Lower leg skin (tissue), 4 donors: ENCODE data around the gene HSPB1. TPM values are rescaled to one million over a fixed set of nuclear protein-coding genes. Genes with fewer than 3 reads are reported as not detected.
"Not testable (repeated sequence)": the region's sequence is repeated elsewhere in the genome, so short reads cannot be mapped to it uniquely, and the experiment has no call there.

Experiments used
- DNase-seq, 2 donors: peaks; one replicate each; pipeline ENCODE4 v3.0.0-alpha.2; 2019; ENCODE audit warnings: low spot score in 2 of 2
- H3K4me3 ChIP-seq: fragments of 200-600 bp; sonication (generic); 2 replicates; pipeline ENCODE4 v1.5.1; 2017; ENCODE audit warnings: mild to moderate bottlenecking, low read depth; ENCODE audit not compliant: poor library complexity, severe bottlenecking
- POLR2A ChIP-seq, 2 donors: fragments of 450-650 bp; IDR thresholded peaks; one replicate each; pipeline ENCODE4 v1.6.1; 2016 to 2017; ENCODE audit warnings: antibody characterized with exemption in 2 of 2, mild to moderate bottlenecking in 1 of 2, moderate library complexity in 1 of 2
- WGBS, 2 donors: methylation state at CpG; one replicate each; pipeline ENCODE4 v1.1.5; 2018; 5-methylcytosine and 5-hydroxymethylcytosine counted together
- intact Hi-C: fragments of 100-400 bp; cut with DNase I; formaldehyde crosslinking; loops from one replicate; pipeline ENCODE4 v1.15.0; 2023; ENCODE audit warnings: low total_unique reads
- total RNA-seq, 4 donors: library from RNA; depleted of rRNA; stranded (reverse); fragments of >200 nt; gene quantifications; one replicate each; pipeline ENCODE4 v1.1.0, GENCODE V29; 2016
- TF ChIP-seq, protein P1 (sequence below), 3 donors: fragments of 450-650 bp; IDR thresholded peaks; one replicate each; pipeline ENCODE4 v1.5.1; 2016; ENCODE audit warnings: antibody characterized with exemption in 3 of 3, mild to moderate bottlenecking in 3 of 3, moderate library complexity in 2 of 3

Gene HSPB1
- total RNA-seq, 4 donors from 2014 or later, result 1,628 to 3,756 (median 2,658) TPM

DNA sequence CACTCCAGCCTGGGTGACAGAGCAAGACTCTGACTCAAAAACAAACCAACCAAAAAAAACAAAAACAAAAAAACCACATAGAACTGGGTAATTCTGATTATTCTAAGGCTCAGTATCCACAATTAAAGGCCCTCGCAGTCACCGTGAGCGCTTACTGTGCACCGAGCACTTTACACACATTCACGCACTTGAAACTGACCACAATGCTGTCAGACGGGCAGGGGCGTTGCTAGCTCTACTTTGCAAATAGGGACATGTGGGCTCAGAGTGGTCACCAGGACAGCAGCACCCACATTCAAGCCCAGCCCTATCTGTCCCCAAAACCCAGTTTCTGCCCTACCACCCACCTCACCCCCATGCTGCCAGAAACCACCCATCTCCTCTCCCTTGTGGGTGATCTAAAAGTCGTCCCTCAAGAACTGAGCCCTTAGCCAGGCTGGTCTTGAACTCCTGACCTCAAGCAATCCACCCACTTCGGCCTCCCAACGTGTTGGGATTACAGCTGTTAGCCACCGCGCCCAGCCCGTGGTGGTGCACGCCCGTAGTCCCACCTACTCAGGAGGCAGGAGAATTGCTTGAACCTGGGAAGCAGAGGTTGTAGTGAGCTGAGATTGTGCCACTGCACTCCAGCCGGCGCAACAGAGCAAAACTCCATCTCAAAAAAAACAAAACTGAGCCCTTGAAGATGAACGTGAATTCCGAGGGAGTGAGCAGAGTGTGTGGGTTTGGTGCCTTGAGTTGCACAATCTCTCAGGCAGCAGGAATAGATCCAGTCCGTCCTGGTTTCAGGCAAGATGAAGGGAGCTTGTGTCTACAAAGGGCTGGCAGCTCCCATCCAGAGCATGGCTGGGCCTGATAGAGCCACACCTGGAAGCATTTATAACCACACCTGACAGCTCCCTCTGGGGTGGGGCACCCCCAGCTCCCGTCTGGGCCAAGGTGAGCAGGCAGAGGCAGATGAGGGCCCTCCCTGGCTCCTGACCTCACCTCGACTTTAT, 5.4 kb upstream of the HSPB1 start:
- TF ChIP-seq, protein P1, sequence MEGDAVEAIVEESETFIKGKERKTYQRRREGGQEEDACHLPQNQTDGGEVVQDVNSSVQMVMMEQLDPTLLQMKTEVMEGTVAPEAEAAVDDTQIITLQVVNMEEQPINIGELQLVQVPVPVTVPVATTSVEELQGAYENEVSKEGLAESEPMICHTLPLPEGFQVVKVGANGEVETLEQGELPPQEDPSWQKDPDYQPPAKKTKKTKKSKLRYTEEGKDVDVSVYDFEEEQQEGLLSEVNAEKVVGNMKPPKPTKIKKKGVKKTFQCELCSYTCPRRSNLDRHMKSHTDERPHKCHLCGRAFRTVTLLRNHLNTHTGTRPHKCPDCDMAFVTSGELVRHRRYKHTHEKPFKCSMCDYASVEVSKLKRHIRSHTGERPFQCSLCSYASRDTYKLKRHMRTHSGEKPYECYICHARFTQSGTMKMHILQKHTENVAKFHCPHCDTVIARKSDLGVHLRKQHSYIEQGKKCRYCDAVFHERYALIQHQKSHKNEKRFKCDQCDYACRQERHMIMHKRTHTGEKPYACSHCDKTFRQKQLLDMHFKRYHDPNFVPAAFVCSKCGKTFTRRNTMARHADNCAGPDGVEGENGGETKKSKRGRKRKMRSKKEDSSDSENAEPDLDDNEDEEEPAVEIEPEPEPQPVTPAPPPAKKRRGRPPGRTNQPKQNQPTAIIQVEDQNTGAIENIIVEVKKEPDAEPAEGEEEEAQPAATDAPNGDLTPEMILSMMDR (IDR thresholded peaks at IDR 0.05), result no peak
- no peak for TF ChIP-seq POLR2A (IDR thresholded peaks at IDR 0.05)
- no peak overlapping the region for H3K4me3 ChIP-seq
- 35 to 48% methylated on average over 22 of the region's 22 CpGs for WGBS, 2 donors
- intact Hi-C loops, result no loop called here
- DNase-seq, result peak; percentile 88 to 92

DNA sequence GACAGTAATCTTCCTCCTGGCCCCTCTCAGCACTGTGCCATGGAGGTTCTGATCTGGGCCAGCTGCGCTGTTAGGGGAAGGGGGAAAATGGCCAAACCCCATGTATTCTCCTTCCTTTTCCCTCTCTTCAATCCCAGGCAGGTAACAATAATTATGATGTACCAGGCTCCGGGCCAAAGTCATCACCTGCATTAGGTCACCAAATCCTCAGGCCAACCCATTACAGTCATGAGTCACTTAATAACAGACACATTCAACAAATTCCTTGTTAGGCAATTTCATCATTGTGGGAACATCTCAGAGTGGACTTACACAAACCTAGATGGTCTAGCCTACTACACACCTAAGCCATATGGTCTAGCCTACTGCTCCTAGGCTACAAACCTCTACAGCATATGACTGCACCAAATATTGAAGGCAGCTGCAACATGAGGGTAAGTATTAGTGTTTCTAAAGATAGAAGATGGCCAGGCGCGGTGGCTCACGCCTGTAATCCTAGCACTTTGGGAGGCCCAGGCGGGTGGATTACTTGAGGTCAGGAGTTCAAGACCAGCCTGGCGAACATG, 2.2 kb upstream of the HSPB1 start:
- H3K4me3 ChIP-seq, result no peak overlapping the region
- intact Hi-C loops, result no loop called here
- TF ChIP-seq, protein P1 (IDR thresholded peaks at IDR 0.05), result no peak
- no peak for TF ChIP-seq POLR2A (IDR thresholded peaks at IDR 0.05)
- WGBS, 2 donors, result 66 to 76% methylated on average over 7 of the region's 7 CpGs
- DNase-seq, result peak in 1 of 2 donors; percentile 71

DNA sequence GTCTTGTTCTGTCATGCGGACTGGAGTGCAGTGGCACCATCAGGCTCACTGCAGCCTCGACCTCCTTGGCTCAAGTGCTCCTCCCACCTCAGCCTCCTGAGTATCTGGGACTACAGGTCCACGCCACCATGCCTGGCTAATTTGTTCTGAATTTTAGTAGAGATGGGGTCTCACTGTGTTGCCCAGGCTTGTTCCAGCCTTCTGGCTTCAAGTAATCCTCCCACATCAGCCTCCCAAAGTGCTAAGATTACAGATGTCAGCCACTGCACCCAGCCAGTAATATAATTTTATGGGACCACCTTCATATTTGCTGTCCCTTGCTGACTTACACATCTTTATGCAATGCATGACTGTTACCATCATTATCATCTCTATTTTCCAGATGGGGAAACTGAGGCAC, 1.5 kb upstream of the HSPB1 start:
- intact Hi-C loops, result no loop called here
- no peak for DNase-seq
- TF ChIP-seq, protein P1 (IDR thresholded peaks at IDR 0.05), result no peak
- no peak for TF ChIP-seq POLR2A (IDR thresholded peaks at IDR 0.05)
- 82 to 83% methylated on average over 3 of the region's 3 CpGs for WGBS, 2 donors
- no peak overlapping the region for H3K4me3 ChIP-seq

DNA sequence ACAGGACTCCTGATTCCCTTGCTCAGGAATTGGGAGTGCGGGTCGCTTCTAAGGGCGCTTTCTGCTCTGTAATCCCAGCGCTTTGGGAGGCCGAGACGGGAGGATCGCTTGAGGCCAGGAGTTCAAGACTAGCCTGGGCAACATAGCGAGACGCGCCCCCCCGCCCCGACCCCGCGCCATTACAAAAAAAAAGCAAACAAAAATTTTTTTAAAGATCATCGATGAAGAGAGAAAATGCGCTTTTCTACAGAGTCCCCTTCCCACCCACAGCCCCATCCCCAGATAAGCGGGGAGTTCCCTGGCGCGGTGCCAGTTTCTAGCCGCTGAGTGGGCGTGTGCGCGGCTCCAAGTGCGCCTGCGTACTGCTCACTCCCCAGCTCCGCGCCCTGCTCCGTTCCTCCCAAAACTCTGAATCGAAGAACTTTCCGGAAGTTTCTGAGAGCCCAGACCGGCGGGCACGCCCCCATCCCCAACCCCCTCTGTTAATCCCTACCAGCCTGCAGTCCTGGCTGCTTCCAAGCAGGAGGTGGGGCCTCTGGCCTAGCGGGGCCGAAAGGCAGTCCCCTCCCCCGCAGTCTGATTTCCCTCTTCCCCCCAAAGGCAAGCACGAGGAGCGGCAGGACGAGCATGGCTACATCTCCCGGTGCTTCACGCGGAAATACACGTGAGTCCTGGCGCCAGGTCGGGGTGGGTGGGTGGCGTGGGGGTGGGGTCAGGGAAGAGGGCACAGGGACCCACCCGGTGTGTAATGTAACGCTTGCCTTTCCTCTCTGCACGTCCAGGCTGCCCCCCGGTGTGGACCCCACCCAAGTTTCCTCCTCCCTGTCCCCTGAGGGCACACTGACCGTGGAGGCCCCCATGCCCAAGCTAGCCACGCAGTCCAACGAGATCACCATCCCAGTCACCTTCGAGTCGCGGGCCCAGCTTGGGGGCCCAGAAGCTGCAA, 1.0 kb downstream of the HSPB1 start:
- no peak for TF ChIP-seq POLR2A (IDR thresholded peaks at IDR 0.05)
- TF ChIP-seq, protein P1 (IDR thresholded peaks at IDR 0.05), result no peak
- 0 to 2% methylated on average over 52 to 53 of the region's 56 CpGs for WGBS, 2 donors
- peak; percentile 86 to 98 for DNase-seq
- H3K4me3 ChIP-seq, result peak overlapping the region; percentile 95
- intact Hi-C loops, result no loop called here

DNA sequence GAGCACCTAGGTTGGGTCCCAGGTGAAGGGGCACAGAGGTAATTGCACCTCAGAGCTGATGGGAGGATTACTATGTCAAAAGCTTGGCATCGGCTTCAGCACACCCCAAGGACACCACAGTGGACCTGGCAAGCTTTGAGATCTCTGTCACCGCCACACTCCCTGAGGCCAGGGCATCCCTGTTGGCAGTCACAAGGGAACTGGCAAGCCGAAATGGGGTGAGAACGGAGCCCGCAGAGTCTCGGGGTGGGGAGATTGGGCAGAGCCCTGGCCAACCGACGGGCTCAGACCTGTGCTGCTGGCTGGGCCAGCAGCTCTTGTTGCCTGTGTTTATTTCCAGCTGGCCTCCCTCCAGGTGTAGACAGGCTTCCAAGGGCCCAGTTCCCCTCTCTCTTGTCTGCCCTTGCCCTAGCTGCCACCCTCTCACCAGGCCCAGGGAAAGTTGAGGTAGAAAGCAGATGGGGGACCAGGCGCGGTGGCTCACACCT, 2.5 kb downstream of the HSPB1 start:
- H3K4me3 ChIP-seq, result no peak overlapping the region
- TF ChIP-seq POLR2A (IDR thresholded peaks at IDR 0.05), result no peak
- intact Hi-C loops, result no loop called here
- WGBS, 2 donors, result 41 to 50% methylated on average over 3 to 10 of the region's 10 CpGs
- peak in 1 of 2 donors; percentile 76 for DNase-seq

DNA sequence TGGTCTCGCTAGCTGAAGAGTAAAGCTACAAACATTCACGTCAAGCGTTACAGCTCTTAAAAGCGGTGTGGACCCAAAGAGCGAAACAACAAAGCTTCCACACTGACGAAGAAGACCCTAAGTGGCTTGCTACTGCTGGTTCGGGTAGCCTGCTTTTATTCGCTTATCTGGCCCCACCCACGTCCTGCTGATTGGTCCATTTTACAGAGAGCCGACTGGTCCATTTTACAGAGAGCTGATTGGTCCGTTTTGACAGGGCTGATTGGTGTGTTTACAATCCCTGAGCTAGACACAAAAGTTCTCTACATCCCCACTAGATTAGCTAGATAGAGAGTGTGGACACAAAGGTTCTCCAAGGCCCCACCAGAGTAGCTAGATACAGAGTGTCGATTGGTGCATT, 6.4 kb downstream of the HSPB1 start:
- intact Hi-C loops, DNase-seq, H3K4me3 ChIP-seq: not testable (repeated sequence)
- WGBS, 2 donors, result 86 to 93% methylated on average over 12 of the region's 12 CpGs

DNA sequence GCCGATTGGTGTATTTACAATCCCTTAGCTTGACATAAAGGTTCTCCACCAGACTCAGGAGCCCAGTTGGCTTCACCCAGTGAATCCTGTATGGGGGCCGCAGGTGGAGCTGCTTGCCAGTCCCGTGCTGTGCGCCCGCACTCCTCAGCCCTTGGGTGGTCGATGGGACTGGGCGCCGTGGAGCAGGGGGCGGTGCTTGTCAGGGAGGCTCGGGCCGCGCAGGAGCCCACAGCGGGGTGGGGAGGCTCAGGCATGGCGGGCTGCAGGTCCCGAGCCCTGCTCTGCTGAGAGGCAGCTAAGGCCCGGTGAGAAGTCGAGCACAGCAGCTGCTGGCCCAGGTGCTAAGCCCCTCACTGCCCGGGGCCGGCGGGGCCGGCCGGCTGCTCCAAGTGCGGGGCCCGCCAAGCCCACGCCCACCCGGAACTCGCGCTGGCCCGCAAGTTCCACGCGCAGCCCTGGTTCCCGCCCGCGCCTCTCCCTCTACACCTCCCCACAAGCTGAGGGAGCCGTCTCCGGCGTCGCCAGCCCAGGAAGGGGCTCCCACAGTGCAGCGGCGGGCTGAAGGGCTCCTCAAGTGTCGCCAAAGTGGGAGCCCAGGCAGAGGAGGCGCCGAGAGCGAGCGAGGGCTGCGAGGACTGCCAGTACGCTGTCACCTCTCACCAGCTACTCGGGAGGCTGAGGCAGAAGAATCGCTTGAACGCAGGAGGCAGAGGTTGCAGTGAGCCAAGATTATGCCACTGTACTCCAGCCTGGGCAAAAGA, 7.0 kb downstream of the HSPB1 start:
- WGBS, 2 donors, result 79 to 90% methylated on average over 40 of the region's 50 CpGs
- DNase-seq, intact Hi-C loops, H3K4me3 ChIP-seq: not testable (repeated sequence)
